Left ventricle myocardium superior (tissue), 1 donor: ENCODE measurements around the gene STAT3. TPM values are rescaled to one million over a fixed set of nuclear protein-coding genes. Genes with fewer than 3 reads are reported as not detected.
A peak's percentile ranks its signal among the peaks of the same experiment; 100 is the strongest.
"Not testable (repeated sequence)": the region's sequence is repeated elsewhere in the genome, so short reads cannot be mapped to it uniquely, and the experiment has no call there.

Experiments
- ATAC-seq: fragments of 200-7000 bp; cut with Tn5 transposase; one replicate; pipeline ENCODE4 v1.9.1; 2020; ENCODE audit warnings: mild to moderate bottlenecking, moderate library complexity
- DNase-seq: peaks from one replicate; pipeline ENCODE4 v3.0.0-alpha.2; 2020
- intact Hi-C: fragments of 100-400 bp; cut with micrococcal nuclease; formaldehyde crosslinking; loops from one replicate; pipeline ENCODE4 v1.11.0; 2022
- total RNA-seq: library from RNA; stranded (reverse); fragmentation: NEBNext Ultra II Directional; extraction: Animal tissue kit (Norgen Biotek cat#: 25700); gene quantifications from one replicate; pipeline ENCODE4 v1.2.1, GENCODE V29; 2021
- donor health status: DM: no; HTN: yes; CAD: no; lungs with severe emphysema.

Gene STAT3
- total RNA-seq, 1 donor from 2014 or later, result 146 TPM

DNA sequence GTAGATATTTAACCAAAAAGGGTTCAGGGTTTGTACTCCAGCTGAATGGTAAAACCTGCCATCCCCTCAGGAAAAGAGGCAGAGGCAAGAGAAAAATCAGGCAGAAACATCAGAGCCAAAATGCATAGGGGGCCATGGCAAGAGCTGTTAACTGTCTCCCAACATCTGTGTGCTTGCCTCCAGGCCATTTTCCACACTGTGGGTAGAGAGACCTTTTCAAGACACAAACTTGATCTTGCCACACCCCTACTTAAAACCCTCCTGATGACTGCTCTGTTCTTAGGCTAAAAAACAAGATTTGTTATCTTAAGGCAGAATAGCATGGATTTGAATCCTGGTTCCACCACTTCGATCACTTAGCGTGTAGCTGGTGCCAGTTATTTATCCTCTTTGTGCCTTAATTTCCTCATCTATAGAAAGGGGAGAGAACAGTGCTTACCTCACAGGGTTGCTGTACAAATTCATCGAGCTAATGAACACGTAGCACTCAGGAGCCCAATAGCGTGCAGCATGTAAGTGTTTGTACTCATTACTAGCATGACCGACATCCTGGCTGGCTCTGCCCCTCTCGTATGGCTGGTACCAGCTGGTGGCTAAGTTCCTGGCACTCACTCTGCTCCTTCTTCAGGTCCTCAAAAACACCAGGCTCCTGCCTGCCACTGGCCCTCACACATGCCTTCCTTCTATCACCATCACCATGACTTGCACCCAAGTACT lies 25.8 kb downstream of the STAT3 start:
- intact Hi-C loops, result no loop called here
- DNase-seq (peak; percentile 53), ATAC-seq (peak; percentile 76)

DNA sequence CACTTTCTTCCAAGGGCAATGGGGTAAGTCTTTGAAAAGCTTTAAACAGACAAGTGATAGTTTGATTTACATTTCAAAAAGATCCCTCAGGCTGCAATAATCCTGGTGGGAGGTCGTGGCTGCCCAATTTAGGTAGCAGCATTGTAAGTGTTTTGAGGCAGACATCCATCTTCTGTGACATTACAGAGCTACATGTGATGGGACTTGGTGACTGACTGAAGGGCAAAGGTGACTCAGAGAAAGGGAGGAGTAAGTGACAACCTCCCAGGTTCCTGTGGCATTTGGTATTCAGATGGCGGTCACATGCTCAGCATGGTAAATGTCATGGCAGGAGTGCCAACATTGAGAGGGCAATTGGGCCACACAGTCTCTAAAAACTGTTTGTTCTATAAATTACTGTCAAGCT lies 26.5 kb downstream of the STAT3 start:
- intact Hi-C loops, result no loop called here
- peak; percentile 64 for ATAC-seq

DNA sequence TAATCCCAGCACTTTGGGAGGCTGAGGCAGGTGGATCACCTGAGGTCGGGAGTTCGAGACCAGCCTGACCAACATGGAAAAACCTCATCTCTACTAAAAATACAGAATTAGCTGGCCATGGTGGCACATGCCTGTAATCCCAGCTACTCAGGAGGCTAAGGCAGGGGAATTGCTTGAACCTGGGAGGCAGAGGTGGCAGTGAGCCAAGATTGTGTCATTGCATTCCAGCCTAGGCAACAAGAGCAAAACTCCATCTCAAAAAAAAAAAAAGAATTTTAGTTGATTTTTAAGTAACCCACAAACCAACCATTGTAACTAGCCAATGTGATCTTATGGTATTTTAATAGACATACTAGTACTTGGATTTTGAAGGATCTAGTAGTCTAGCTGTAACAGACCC lies 27.9 kb downstream of the STAT3 start:
- DNase-seq, result peak; percentile 48
- intact Hi-C loops, ATAC-seq: not testable (repeated sequence)

More for the DNA sequence above, 26.5 kb downstream of the STAT3 start:
- DNase-seq, result no peak

DNA sequence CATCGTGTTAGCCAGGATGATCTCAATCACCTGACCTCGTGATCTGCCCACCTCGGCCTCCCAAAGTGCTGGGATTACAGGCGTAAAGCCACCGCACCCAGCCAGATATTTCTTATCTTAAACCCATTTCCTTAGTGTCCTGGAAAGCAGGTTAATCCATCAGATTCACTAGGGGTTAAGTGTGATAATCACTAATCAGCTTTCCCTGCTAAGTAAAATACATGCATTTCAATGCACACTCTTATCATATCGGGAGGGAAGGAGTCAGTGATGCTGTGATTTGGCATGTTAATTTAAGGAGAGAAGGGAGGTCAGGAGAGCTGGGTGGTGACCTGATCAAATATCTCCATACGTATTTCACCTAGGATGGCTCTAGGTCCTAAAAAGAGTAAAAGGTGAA lies 29.1 kb downstream of the STAT3 start:
- DNase-seq (no peak), ATAC-seq (no peak)
- intact Hi-C loops, result no loop called here

DNA sequence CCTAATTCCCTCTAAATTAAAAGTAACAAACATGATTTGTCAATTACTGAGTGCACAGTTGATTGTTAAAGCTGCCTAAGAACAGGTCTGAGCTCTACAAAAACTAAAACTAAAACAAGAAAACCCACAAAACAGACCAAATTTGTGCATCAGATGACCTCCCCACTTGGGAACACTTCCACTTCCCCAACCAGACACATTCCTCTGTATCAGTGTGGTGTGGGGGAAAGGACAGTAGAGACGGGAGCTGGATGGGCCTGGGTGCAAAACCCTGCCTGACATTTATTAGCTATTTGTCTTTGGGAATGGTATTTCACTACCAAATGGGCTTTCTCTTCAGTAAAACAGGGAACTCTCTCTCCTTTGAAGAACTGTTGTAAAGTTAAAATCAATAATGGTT lies 29.8 kb downstream of the STAT3 start:
- DNase-seq, result no peak
- no peak for ATAC-seq
- intact Hi-C loops, result no loop called here

DNA sequence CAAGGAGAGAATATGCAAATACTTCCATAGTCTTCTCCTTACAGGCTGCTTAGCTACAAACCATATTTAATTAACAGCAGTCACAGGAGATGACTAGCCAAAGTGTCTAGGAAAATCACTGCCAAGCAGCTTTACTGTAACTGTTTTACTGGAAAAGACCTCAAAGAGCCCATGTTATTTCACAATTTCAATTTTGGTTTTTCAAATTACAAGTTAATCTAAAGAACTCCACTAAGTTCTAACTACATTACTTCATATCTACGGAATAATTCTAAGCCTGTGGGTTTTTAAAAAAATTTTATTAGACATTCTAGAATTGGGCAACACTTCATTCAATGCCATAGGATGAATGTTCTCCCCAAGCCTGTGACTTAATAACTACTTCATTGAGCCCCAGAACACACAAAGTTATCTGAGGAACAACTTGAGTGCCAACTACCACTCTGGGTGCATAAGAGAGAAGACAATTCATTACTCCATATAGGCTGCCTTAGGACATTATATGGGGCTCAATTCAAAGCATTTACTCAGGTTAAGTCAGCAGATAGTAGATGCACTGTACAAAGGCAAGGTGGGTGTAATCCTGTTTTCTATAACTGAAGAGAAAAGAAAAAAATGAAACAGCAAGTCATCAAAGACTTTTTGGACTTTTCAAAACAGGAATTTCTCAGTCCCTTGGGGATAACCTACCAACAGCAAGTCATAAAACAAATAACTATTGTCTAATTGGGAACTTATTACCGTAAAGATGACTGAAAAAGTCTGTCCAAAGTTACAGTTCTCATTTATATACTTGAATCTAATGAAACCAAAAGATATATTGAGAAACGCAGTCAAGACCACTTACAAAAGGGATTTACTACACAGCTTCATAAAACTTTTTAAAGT lies 33.0 kb downstream of the STAT3 start:
- intact Hi-C loops, result no loop called here
- ATAC-seq, result no peak
- DNase-seq, result no peak

DNA sequence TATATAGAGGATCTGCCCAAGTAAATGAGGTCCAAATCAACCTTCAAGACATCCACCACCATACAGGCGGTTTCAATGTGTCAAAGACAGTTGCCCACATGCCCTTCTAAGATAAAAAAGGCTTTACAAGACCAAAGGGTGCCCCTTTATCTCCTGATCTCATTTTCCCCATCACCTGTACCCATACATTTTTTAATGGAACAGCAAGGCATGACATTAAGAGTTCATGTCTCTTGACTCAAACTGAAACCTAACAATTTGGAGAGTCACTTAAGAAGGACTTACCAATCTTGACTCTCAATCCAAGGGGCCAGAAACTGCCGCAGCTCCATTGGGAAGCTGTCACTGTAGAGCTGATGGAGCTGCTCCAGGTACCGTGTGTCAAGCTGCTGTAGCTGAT lies 40.1 kb downstream of the STAT3 start:
- ATAC-seq (no peak), DNase-seq (no peak)
- intact Hi-C loops, result no loop called here

DNA sequence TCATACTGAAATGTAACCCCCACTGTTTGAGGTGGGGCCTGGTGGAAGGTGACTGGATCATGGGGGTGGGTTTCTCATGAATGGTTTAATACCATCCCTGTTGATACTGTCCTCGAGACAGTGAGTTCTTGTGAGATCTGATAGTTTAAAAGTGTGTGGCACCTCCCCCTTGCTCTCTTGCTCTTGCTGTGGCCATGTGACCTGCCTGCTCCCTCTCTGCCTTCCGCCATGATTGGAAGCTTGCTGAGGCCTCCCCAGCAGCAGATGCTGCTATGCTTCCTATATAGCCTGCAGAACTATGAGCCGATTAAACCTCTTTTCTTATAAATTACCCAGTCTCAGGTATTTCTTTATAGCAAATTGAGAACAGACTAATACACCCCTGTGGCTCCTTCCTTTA lies 40.6 kb downstream of the STAT3 start:
- DNase-seq (no peak), ATAC-seq (no peak)
- intact Hi-C loops, result no loop called here

DNA sequence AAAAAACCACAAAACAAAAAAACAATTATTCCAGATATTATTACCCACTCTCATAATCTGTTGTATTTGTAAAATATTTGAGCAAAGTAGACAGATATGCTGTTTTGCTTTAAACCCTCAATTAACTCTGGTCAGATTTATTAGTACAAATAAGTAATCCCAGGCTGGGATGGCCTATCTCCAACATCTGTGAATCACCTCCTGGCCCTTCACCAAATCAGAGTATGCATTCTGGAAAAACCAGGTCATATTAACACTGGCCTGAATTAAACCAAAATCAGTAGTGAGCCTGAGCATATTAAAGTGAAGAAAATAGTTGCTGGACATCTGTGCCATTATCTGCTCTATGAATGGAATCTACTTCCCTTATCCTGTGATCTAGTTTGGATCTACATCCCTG lies 41.0 kb downstream of the STAT3 start:
- intact Hi-C loops, result no loop called here
- ATAC-seq, result peak; percentile 43
- no peak for DNase-seq

DNA sequence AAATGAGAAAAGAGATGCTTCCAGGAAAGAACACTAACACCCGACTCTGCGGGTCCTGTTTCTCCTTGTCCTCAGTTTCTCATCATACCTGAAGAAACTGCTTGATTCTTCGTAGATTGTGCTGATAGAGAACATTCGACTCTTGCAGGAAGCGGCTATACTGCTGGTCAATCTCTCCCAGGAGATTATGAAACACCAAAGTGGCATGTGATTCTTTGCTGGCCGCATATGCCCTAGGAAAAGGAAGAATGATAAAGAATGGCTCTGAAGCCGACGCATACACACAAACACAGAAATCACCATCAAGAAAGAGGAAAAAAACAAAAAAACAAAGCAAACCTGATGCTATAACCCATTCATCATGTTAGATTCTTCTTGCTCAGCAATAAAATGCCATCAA lies 41.8 kb downstream of the STAT3 start:
- DNase-seq, result no peak
- ATAC-seq, result no peak
- intact Hi-C loops, result no loop called here

DNA sequence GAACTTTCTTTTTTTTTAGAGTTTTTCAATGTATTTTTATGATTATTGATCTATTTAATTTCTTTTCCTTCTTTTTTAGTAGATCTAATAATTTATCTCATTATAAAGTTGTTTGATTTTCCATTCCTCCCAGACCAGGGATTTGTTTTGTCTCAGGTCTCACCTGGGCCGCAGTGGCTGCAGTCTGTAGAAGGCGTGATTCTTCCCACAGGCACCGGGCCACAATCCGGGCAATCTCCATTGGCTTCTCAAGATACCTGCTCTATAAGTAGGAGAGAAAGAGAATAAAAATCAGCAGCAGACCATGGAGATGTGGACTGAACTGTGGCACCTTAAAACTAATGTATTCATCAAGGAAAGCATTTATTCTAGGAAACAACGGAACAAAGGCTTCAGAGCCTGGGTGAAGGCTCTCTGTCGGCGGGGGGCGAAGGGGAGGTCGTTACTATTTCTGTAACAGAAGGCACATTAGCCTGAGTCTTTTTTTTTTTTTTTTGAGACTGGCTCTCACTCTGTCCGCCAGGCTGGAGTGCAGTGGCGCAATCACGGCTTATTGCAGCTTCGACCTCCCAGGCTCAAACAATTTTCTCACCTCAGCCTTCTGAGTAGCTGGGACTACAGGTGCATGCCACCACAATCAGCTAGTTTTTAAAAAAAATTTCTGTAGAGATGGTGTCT lies 42.7 kb downstream of the STAT3 start:
- intact Hi-C loops, result no loop called here
- ATAC-seq, result no peak

DNA sequence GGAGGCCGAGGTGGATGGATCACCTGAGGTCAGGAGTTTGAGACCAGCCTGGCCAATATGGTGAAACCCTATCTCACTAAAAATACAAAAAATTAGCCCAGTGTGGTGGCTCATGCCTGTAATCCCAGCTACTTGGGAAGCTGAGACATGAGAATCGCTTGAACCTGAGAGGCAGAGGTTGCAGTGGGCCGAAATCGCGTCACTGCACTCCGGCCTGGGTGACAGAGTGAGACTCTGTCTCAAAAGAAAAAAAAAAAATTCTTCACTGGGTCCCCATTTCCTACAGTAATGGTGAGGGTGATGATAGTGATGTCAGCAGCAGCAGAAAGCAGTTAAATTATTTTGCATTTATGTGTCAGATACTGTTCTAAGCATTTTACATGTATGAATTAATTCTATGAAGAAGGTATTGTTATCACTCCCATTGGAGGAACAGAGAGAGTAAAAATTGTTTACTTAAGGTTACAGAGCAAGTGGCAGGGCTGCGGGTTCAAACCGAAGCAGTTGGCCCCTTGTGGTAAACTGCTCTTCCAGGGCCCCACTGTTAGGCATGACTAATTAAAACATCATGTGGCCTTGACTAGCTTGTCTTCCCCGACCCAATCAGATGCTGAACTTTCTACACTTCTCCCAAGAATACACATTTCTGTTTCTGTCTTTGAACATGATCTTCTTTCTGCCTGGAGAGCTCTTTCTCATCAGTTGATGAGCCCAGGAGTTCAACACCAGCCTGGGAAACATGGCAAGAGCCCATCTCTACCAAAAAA lies 45.8 kb downstream of the STAT3 start:
- intact Hi-C loops, result no loop called here
- no peak for ATAC-seq
- DNase-seq, result no peak

More for the DNA sequence above, 42.7 kb downstream of the STAT3 start:
- no peak for DNase-seq

DNA sequence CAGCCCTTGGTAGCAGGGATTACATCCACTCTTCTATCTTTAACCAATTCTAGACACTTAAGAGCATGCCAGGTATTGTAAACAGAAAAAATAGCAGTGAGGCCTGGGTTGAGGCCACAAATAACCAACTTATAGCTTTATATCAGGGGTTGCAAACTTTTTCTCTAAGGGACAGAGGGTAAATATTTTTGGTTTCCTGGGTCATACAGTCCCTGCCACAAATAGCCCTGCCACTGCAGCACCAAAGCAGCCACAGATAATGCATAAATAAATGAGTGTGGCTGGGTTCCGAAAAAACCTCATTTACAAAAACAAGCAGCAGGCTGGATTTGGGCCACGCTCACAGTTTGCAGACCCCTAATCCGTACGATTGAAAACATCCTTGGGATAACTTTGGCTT lies 46.7 kb downstream of the STAT3 start:
- peak; percentile 55 for ATAC-seq
- intact Hi-C loops, result no loop called here
- DNase-seq, result no peak

DNA sequence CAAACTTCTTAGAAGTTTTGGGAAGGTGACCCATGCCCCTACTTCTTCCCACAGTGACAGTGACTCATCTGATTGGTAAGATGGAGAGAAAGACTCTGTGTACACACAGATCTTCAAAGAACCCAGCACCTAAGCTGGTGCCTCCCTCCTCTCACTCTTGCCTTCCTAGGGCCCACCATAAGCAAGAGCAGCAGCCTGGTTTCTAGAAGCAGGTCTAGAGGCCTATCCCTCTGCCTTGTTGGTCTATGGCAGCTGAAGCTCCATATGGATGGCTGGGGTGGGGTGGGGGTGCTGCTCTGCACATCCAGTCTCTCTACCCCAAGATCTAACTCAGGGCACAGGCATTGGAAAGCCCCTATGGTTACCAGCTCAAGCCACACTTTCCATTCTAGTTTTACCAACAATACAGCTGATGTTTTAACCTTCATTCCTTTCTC lies 47.5 kb downstream of the STAT3 start:
- no peak for DNase-seq
- intact Hi-C loops, result no loop called here
- peak; percentile 17 for ATAC-seq

DNA sequence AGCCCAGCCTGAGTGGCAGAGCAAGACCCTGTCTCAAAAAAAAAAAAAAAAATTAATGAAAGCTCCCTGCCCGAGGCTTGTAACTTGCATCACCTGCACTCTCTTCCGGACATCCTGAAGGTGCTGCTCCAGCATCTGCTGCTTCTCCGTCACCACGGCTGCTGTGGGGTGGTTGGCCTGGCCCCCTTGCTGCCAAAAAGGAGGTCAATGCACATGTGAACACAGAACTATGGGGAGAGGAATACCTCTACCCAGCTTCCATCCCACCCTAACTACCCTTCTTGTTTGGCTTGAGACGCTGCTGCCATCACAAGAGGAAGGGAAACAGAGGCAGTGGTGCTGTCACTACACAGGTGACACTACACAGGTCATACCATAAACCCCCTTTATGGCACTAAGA lies 49.0 kb downstream of the STAT3 start:
- intact Hi-C loops, result no loop called here
- ATAC-seq, result no peak
- DNase-seq, result no peak

DNA sequence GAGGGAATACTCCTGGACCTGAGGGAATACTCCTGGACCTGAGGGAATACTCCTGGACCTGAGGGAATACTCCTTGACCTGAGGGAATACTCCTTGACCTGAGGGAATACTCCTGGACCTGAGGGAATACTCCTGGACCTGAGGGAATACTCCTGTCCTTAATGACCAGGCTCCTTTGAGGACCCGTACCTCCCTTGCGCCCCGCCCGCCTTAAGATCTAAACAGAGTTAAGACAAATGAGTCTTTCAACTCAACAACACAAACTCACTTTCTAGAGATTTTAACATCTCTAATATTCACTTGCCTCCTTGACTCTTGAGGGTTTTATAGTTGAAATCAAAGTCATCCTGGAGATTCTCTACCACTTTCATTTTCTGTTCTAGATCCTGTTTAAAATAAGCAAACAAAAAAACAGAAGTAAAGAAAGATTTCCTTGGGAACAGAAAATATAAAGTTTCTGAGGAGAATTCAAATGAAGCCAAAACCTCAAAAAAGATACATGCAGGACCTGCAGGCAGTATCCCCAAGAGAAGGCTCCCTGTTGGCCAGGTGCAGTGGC lies 49.7 kb downstream of the STAT3 start:
- DNase-seq (no peak), ATAC-seq (no peak)
- intact Hi-C loops, result no loop called here

DNA sequence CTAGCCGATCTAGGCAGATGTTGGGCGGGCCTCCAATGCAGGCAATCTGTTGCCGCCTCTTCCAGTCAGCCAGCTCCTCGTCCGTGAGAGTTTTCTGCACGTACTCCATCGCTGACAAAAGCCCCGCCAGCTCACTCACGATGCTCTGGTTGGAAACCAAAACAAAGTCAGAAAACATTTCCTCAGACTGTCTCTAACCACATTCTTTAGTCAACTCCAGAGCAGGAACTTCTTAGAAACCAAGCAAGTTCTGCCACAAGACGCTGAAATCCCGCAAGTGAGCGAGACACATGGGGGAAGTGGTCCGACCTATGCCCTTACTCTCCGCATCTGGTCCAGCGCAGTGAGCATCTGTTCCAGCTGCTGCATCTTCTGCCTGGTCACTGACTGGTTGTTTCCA lies 50.8 kb downstream of the STAT3 start:
- intact Hi-C loops, result no loop called here
- ATAC-seq (no peak), DNase-seq (no peak)

DNA sequence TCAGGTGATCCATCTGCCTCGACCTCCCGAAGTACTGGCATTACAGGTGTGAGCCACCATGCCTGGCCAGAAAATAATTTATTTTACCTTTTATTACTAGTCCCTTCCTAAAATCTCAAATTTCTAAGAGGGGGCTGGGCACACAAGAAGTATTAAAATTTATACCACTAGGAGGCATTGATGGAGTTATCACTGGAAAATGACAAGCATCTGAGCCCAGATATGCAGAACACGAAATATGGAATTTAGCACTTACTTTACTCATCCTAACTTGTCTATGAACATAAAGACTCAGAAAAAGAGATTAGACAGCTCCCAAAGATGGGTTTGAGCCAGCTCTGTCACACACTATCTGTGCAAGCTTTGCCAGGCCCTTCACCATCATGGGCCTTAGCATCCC lies 53.6 kb downstream of the STAT3 start:
- intact Hi-C loops, result no loop called here
- ATAC-seq, result no peak
- DNase-seq, result no peak

DNA sequence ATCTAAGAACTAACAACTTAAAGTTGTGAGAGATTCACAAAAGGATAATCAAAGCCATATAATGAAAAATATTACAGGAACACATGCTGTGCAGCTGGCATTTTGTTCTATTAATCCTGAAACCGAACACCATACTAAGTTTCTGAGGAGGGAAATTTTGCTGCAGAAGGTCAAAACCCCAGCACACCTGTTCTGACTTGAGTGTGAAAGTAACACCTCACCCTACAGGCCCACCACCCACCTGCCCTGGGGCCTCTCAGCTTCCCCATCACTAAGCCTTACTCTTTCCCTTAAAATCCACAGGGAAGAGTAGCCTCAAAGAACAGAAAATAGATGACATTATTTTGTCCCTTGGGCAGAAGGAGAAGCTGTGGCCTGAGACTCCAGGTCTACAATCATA lies 55.2 kb downstream of the STAT3 start:
- no peak for DNase-seq
- no peak for ATAC-seq
- intact Hi-C loops, result no loop called here
